HepG2 (cell line): ENCODE results near the gene SLAIN2. TPM values are rescaled to one million over a fixed set of nuclear protein-coding genes. Genes with fewer than 3 reads are reported as not detected.

Experiments
- AKAP8 ChIP-seq: sonication (generic); formaldehyde crosslinking; IDR thresholded peaks from 2 replicates; pipeline ENCODE4 v1.5.1; 2020; ENCODE audit warnings: mild to moderate bottlenecking, missing genetic modification reagents
- ATM ChIP-seq: fragments of 450-650 bp; IDR thresholded peaks from 2 replicates; pipeline ENCODE4 v1.7.1; 2017; ENCODE audit warnings: mild to moderate bottlenecking, borderline replicate concordance
- CHD2 ChIP-seq: IDR thresholded peaks from 2 replicates; pipeline ENCODE4 v1.6.1; 2011; ENCODE audit warnings: low read depth, low read length, improper control_type of control experiment
- GFI1 ChIP-seq: sonication (generic); formaldehyde crosslinking; IDR thresholded peaks from 2 replicates; pipeline ENCODE4 v1.5.0; 2020; ENCODE audit warnings: missing genetic modification reagents, mild to moderate bottlenecking, borderline replicate concordance
- HDAC1 ChIP-seq: sonication (generic); formaldehyde crosslinking; IDR thresholded peaks from 2 replicates; pipeline ENCODE4 v1.5.1; 2020; ENCODE audit warnings: mild to moderate bottlenecking, missing genetic modification reagents
- HES4 ChIP-seq: sonication (generic); formaldehyde crosslinking; IDR thresholded peaks from 2 replicates; pipeline ENCODE4 v1.9.0; 2021; ENCODE audit warnings: mild to moderate bottlenecking, missing genetic modification reagents, borderline replicate concordance
- HHEX ChIP-seq: IDR thresholded peaks from 2 replicates; pipeline ENCODE4 v1.6.1; 2016; ENCODE audit warnings: control low read depth
- JDP2 ChIP-seq: sonication (generic); formaldehyde crosslinking; IDR thresholded peaks from 2 replicates; pipeline ENCODE4 v1.8.1; 2022; ENCODE audit warnings: missing genetic modification reagents, borderline replicate concordance
- KLF12 ChIP-seq: sonication (generic); formaldehyde crosslinking; IDR thresholded peaks from 2 replicates; pipeline ENCODE4 v1.4.0; 2020; ENCODE audit warnings: missing genetic modification reagents, borderline replicate concordance
- NFAT5 ChIP-seq: sonication (generic); formaldehyde crosslinking; IDR thresholded peaks from 2 replicates; pipeline ENCODE4 v1.4.0; 2020; ENCODE audit warnings: missing genetic modification reagents
- NFE2L1 ChIP-seq: sonication (generic); formaldehyde crosslinking; IDR thresholded peaks from 2 replicates; pipeline ENCODE4 v1.4.0; 2020; ENCODE audit warnings: missing genetic modification reagents, mild to moderate bottlenecking, borderline replicate concordance
- NR2F2 ChIP-seq: IDR thresholded peaks from 2 replicates; pipeline ENCODE4 v1.6.1; 2012; ENCODE audit warnings: low read depth, inconsistent platforms, borderline replicate concordance
- POLR2G ChIP-seq: fragments of 200-400 bp; formaldehyde crosslinking; IDR thresholded peaks from 2 replicates; pipeline ENCODE4 v1.6.1; 2018; ENCODE audit warnings: mild to moderate bottlenecking, low read depth, low read length, moderate library complexity
- SOX5 ChIP-seq: IDR thresholded peaks from 2 replicates; pipeline ENCODE4 v1.6.1; 2016; ENCODE audit warnings: borderline replicate concordance
- SP5 ChIP-seq: IDR thresholded peaks from 2 replicates; pipeline ENCODE4 v1.6.1; 2016; ENCODE audit warnings: low read depth, borderline replicate concordance
- SRF ChIP-seq: IDR thresholded peaks from 2 replicates; pipeline ENCODE4 v1.6.1; 2011; ENCODE audit warnings: mild to moderate bottlenecking, low read depth, low read length, moderate library complexity
- ZC3H13 ChIP-seq: sonication (generic); formaldehyde crosslinking; IDR thresholded peaks from 2 replicates; pipeline ENCODE4 v1.8.1; 2023; ENCODE audit warnings: mild to moderate bottlenecking, missing genetic modification reagents, moderate library complexity
- ZGPAT ChIP-seq: IDR thresholded peaks from 2 replicates; pipeline ENCODE4 v1.6.1; 2016; ENCODE audit warnings: mild to moderate bottlenecking
- ZNF230 ChIP-seq: sonication (generic); formaldehyde crosslinking; IDR thresholded peaks from 2 replicates; pipeline ENCODE4 v1.4.0; 2020; ENCODE audit warnings: mild to moderate bottlenecking, missing genetic modification reagents
- ZNF251 ChIP-seq: sonication (generic); formaldehyde crosslinking; IDR thresholded peaks from 2 replicates; pipeline ENCODE4 v1.9.0; 2021; ENCODE audit warnings: mild to moderate bottlenecking, missing genetic modification reagents
- ZNF576 ChIP-seq: sonication (generic); formaldehyde crosslinking; IDR thresholded peaks from 2 replicates; pipeline ENCODE4 v1.4.0; 2020; ENCODE audit warnings: mild to moderate bottlenecking, missing genetic modification reagents
- ZNF580 ChIP-seq: IDR thresholded peaks from 2 replicates; pipeline ENCODE4 v1.6.1; 2016; ENCODE audit warnings: low read depth, borderline replicate concordance
- ZNF772 ChIP-seq: sonication (generic); formaldehyde crosslinking; IDR thresholded peaks from 2 replicates; pipeline ENCODE4 v1.5.0; 2020; ENCODE audit warnings: mild to moderate bottlenecking, missing genetic modification reagents
- polyA plus RNA-seq, 8 experiments: library from polyadenylated mRNA; depleted of rRNA in 3 of 8; stranded (reverse) in 7 of 8; unstranded in 1 of 8; fragments of >200 nt; fragmentation: Illumina TruSeq in 4 of 8; extraction: Trizol in 4 of 8; gene quantifications; 2 replicates each; pipeline versions ENCODE4 v1.2.1 to v1.2.3, GENCODE V29; 2011 to 2016; ENCODE audit warnings: low read depth in 4 of 8, missing spikeins in 1 of 8, mixed read lengths in 1 of 8; ENCODE audit not compliant: insufficient read depth in 1 of 8
- total RNA-seq, 5 experiments: library from RNA; depleted of rRNA; stranded (reverse); fragments of >200 nt; fragmentation: Illumina TruSeq; extraction: Trizol; gene quantifications; 2 replicates each; pipeline ENCODE4 v1.2.3, GENCODE V29; 2016; ENCODE audit warnings: low read depth in 1 of 5

SLAIN2 gene
- total and polyA plus RNA-seq, 2 of the 13 experiments (the other 11 are each of a cell fraction or from before 2014, with no cell fraction given), result 20.7 to 22.5 TPM

GRCh38 chr4:48340965-48341775 lies at the start of gene SLAIN2 (continued):
- peak; percentile 88 for TF ChIP-seq HDAC1
- no peak for TF ChIP-seq NR2F2
- TF ChIP-seq SOX5 (CRISPR knock-in tag), result peak; percentile 23; the same call in 1 of the 2 replicates
- TF ChIP-seq ATM, result no peak
- no peak for TF ChIP-seq JDP2 (CRISPR knock-in tag)
- no peak for TF ChIP-seq NFE2L1 (CRISPR knock-in tag)
- TF ChIP-seq ZNF230 (CRISPR knock-in tag), result no peak
- peak; percentile 58 for TF ChIP-seq ZNF772 (CRISPR knock-in tag)
- no peak for TF ChIP-seq ZNF580 (CRISPR knock-in tag)
- TF ChIP-seq POLR2G, result peak; percentile 91
- TF ChIP-seq NFAT5, result no peak
- TF ChIP-seq ZGPAT (CRISPR knock-in tag), result peak; percentile 66
- TF ChIP-seq KLF12, result 0 out of 2 replicates have a peak, but pooled peaks have one; percentile 38
- peak; percentile 41; the same call in 1 of the 2 replicates for TF ChIP-seq SRF
- no peak for TF ChIP-seq HES4 (CRISPR knock-in tag)
- TF ChIP-seq ZC3H13 (CRISPR knock-in tag), result 0 out of 2 replicates have a peak, but pooled peaks have one; percentile 21
- TF ChIP-seq ZNF251 (CRISPR knock-in tag), result no peak
- TF ChIP-seq SP5 (CRISPR knock-in tag), result peak; percentile 76
- no peak for TF ChIP-seq AKAP8
- TF ChIP-seq GFI1 (CRISPR knock-in tag), result no peak
- TF ChIP-seq ZNF576, result no peak
- TF ChIP-seq HHEX (CRISPR knock-in tag), result no peak
- no peak for TF ChIP-seq CHD2
